ENCODE results near the gene TPPP.

The TPPP gene

DNA sequence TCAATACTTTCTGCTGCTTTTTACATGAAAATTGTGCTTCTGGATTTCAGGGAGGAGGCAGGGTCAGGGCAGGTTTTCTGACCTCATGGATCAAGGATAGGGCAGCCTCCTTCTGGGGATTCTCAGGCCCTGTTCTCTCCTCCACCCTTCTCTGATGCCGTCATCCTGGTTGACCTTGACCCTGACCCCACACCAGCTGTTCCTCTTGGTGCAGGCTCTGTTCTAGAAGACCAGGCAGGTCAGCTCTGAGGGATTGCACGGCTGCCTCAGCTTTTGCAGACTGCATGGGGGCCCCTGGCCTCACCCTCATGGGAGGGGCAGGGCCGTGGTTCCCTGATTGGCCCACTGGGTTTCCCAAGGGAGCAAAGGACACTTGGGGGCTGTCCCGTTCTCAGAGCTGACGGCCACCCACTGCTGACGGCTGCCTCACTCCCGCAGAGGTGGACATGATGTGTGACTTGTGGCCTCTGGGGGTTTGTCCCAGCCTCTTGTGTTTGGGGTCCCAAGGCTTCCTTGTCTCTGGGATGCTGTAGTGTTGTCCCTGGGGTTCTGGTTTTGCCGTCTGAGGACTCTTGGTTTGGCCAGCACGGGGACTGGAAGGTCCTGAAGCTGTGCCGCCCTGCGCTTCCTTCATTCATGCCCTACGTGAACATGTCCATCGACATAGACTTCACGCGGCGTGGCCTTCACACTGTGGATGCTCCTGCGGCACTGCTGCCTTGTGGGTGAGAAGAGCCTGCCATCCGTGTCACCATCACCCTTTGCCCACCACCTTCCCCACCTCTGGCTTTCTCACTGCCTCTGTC, 46.6 kb downstream of the TPPP start:
- H3K4me3 ChIP-seq (ENCODE audit: low read depth, low read length) = no peak overlapping the region
- POLR2A ChIA-PET = no interaction called here
- CTCF ChIA-PET = interaction anchor here (0.6 to 1.6 kb wide), 2 partner anchors 25 to 267 kb away, joined by 3 to 4 read pairs; no protein-coding TSS in a partner anchor
- DNase-seq (ENCODE audit: low read depth, low spot score) = no peak
- TF ChIP-seq, protein P1, sequence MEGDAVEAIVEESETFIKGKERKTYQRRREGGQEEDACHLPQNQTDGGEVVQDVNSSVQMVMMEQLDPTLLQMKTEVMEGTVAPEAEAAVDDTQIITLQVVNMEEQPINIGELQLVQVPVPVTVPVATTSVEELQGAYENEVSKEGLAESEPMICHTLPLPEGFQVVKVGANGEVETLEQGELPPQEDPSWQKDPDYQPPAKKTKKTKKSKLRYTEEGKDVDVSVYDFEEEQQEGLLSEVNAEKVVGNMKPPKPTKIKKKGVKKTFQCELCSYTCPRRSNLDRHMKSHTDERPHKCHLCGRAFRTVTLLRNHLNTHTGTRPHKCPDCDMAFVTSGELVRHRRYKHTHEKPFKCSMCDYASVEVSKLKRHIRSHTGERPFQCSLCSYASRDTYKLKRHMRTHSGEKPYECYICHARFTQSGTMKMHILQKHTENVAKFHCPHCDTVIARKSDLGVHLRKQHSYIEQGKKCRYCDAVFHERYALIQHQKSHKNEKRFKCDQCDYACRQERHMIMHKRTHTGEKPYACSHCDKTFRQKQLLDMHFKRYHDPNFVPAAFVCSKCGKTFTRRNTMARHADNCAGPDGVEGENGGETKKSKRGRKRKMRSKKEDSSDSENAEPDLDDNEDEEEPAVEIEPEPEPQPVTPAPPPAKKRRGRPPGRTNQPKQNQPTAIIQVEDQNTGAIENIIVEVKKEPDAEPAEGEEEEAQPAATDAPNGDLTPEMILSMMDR (IDR thresholded peaks at IDR 0.05; ENCODE audit: insufficient read depth, low read length, missing control alignments) = no peak

- ChIA-PET POLR2A (no interaction called here), CTCF (interaction anchor here (0.7 kb wide), 1 partner anchor 104 kb away, joined by 3 read pairs; no protein-coding TSS in a partner anchor)
- DNase-seq (ENCODE audit: low read depth, low spot score) = no peak
- TF ChIP-seq, protein P1 (IDR thresholded peaks at IDR 0.05; ENCODE audit: insufficient read depth, low read length, missing control alignments) = no peak
- no peak overlapping the region for H3K4me3 ChIP-seq (ENCODE audit: low read depth, low read length)
Measured at GRCh38 chr5:645421-645820, 47.7 kb downstream of the TPPP start.

DNA sequence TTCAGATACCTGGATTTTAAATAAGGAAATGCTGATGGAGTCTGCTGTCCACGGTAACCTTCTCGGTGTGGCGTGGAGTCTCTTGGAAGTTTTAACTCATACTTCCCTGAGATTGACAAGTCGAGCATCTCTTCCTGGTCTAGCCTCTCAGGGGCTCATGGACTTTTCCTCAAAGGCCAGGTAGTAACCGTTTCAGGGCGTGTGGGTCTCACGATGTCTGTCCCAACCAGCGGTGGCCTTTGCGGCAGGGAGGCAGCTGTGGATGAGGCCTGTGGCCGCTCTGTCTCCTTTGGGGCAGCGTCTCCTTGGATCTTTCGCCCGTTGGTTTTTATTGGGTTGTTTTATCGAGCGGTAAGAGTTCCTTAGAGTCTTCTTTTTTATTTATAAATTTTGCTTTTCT, 48.2 kb downstream of the TPPP start:
- POLR2A ChIA-PET = no interaction called here
- H3K4me3 ChIP-seq (ENCODE audit: low read depth, low read length) = no peak overlapping the region
- no peak for DNase-seq (ENCODE audit: low read depth, low spot score)
- CTCF ChIA-PET = interaction anchor here (0.7 kb wide), 1 partner anchor 104 kb away, joined by 3 read pairs; no protein-coding TSS in a partner anchor
- TF ChIP-seq, protein P1 (IDR thresholded peaks at IDR 0.05; ENCODE audit: insufficient read depth, low read length, missing control alignments) = no peak

DNA sequence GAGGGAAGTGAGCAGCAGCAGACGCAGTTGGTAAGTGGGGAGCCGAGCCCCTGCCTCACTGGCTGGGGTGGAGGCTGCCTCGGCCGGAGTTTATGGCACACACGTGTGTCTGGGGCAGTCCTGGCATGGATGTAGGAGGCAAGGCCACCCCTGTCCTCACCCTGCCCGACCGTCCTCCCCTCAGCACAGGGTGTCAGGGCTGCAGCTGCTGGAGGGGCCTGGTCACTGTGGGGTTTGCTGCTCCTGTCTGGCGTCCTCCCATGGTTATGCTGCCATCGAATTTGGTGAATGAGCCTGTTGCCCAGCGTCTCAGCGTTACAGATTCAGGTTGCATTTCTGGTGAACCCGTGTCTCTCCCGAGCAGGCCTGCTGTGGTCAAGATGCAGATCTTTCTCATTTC, 48.6 kb downstream of the TPPP start:
- POLR2A ChIA-PET = no interaction called here

DNA sequence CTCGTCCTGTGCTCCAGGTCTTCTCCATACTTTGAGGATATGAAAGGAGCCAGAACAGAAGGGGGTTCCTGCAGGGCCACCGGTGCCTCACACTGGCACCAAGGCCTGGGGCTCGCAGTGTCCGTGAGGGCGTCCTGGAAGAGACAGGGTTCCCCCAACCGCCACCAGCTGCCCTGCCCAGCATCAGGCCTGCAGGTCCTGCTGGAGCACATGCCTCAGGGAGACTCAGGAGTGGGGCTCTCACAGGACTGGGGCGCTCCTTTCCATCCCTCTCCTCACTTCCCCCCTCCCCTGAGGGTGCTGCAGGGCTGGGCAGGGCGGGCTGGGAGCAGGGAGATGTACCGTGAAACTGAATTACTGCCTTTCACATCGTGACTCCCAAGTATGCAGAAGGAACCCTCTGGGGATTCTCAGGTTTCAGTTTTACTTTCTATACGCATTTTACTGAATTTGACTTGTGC, 49.3 kb downstream of the TPPP start:
- CTCF ChIA-PET = interaction anchor here (0.9 to 1.5 kb wide), 3 partner anchors 9 to 26 kb away, joined by 3 to 6 read pairs (median 4); no protein-coding TSS in a partner anchor
- TF ChIP-seq, protein P1 (IDR thresholded peaks at IDR 0.05; ENCODE audit: insufficient read depth, low read length, missing control alignments) = no peak
- POLR2A ChIA-PET = no interaction called here
- DNase-seq (ENCODE audit: low read depth, low spot score) = no peak
- H3K4me3 ChIP-seq (ENCODE audit: low read depth, low read length) = no peak overlapping the region

More for the DNA sequence above, 48.6 kb downstream of the TPPP start:
- no peak overlapping the region for H3K4me3 ChIP-seq (ENCODE audit: low read depth, low read length)
- no peak for DNase-seq (ENCODE audit: low read depth, low spot score)
- CTCF ChIA-PET = no interaction called here
- TF ChIP-seq, protein P1 (IDR thresholded peaks at IDR 0.05; ENCODE audit: insufficient read depth, low read length, missing control alignments) = no peak

GRCh38 chr5:643351-643801, 49.8 kb downstream of the TPPP start:
- H3K4me3 ChIP-seq (ENCODE audit: low read depth, low read length) = no peak overlapping the region
- TF ChIP-seq, protein P1 (IDR thresholded peaks at IDR 0.05; ENCODE audit: insufficient read depth, low read length, missing control alignments) = no peak
- no peak for DNase-seq (ENCODE audit: low read depth, low spot score)
- ChIA-PET CTCF (interaction anchor here (0.9 to 1.5 kb wide), 3 partner anchors 9 to 26 kb away, joined by 3 to 6 read pairs (median 4); no protein-coding TSS in a partner anchor), POLR2A (no interaction called here)
